Astrocyte (in vitro differentiated cells and primary cell): ENCODE results near the gene C11orf24.

ENCODE experiments used
- EZH2 ChIP-seq: IDR thresholded peaks from 2 replicates; pipeline ENCODE4 v1.6.1; 2012; ENCODE audit warnings: mild to moderate bottlenecking, low read length, inconsistent platforms; ENCODE audit not compliant: insufficient read depth
- TF ChIP-seq, protein P1 (sequence below): IDR thresholded peaks from 2 replicates; pipeline ENCODE4 v1.5.1; 2011; ENCODE audit warnings: low read depth, mild to moderate bottlenecking, inconsistent platforms, low read length, moderate library complexity; ENCODE audit not compliant: insufficient read depth

- TF ChIP-seq, protein P1, sequence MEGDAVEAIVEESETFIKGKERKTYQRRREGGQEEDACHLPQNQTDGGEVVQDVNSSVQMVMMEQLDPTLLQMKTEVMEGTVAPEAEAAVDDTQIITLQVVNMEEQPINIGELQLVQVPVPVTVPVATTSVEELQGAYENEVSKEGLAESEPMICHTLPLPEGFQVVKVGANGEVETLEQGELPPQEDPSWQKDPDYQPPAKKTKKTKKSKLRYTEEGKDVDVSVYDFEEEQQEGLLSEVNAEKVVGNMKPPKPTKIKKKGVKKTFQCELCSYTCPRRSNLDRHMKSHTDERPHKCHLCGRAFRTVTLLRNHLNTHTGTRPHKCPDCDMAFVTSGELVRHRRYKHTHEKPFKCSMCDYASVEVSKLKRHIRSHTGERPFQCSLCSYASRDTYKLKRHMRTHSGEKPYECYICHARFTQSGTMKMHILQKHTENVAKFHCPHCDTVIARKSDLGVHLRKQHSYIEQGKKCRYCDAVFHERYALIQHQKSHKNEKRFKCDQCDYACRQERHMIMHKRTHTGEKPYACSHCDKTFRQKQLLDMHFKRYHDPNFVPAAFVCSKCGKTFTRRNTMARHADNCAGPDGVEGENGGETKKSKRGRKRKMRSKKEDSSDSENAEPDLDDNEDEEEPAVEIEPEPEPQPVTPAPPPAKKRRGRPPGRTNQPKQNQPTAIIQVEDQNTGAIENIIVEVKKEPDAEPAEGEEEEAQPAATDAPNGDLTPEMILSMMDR: no peak
- no peak for TF ChIP-seq EZH2
Measured at GRCh38 chr11:68293708-68294107, 21.9 kb upstream of the C11orf24 start.
